ENCODE measurements around the gene SPINK1.

Gene SPINK1

DNA sequence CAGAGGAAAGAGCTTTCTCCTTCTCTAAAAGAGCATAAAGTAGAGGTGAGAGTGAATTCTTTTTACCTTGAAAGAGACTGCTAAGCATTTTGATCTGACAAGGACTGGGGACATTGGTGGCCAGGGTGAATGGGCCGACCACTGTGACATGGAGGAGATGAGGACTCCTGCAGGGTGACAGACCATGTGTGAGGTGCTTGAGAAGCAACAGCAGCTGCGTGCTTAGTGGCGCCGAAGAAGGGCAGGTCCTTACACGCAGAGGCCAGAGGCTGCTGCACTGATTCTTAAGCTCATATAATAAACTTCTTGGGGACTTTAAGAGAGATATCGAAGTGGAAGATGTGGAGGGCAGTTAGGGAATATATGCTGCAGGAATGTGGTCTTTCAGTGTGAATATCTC is 40.3 kb downstream of the SPINK1 start:
- H3K4me3 ChIP-seq (replicated peaks in 1 of 2; ENCODE audit: low read depth in 2 of 2, low read length in 2 of 2): no peak overlapping the region
- no peak for TF ChIP-seq CTCF (IDR thresholded peaks at IDR 0.05; ENCODE audit: low read depth, low read length)
- no peak for DNase-seq (ENCODE audit: low read depth in 2 of 2)

DNA sequence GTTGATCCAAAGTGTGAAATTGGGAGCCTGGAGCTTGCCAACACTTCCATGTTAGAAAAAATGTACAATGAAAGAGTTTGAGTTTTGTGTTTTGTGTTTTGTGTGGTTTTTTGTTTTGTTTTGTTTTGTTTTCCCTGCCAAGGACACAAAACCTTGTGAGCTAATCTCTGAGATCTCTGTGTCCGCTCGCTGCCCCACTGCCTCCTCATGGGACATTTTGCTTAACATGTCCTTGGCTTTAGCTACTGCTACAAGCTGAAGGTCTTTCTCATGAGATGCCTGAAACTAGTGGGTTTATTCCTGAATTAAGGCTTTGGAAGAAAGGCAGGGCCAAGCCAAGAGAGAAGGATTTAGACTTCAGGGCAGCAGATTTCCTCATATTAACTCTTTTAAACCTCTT is 41.7 kb downstream of the SPINK1 start:
- DNase-seq (ENCODE audit: low read depth in 2 of 2): no peak
- TF ChIP-seq CTCF (IDR thresholded peaks at IDR 0.05; ENCODE audit: low read depth, low read length): no peak
- H3K4me3 ChIP-seq (replicated peaks in 1 of 2; ENCODE audit: low read depth in 2 of 2, low read length in 2 of 2): no peak overlapping the region

DNA sequence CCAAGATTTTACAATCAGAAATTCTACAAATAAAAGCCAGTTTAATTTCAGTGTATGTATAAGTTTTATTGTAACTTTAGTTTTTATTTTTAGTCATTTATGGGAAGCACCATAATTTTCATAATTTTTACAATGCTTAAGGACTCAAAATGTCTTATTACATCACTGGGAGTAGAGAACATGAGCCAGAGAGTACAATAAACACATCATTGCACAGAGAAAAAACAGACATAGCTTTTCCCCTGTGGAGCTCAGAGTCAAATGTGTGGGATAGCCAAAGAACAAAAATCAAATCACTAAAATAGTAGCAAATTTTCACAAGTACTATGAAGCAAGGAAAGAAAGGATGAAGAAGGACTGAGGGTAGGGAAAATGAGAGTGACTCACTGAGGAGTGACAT is 43.4 kb downstream of the SPINK1 start:
- no peak for TF ChIP-seq CTCF (IDR thresholded peaks at IDR 0.05; ENCODE audit: low read depth, low read length)
- no peak for DNase-seq (ENCODE audit: low read depth in 2 of 2)
- H3K4me3 ChIP-seq (replicated peaks in 1 of 2; ENCODE audit: low read depth in 2 of 2, low read length in 2 of 2): no peak overlapping the region

DNA sequence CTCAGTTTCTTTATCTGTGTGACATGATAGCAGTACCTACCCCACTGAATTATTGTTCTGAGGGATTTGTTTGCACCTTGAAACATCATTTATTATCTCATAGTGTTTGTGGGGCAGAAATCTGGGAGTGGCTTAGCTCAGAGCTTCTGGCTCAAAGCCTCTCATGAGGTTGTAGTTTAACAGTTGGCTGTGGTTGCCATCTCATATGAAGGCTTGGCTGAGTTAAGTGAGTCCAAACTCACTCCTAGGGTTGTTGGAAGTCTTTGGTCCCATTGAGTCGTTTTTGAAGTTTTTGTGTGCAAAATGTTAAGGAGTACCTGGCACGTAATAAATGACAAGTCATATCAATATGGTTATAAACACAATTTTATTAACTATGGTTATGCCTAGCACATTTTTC is 45.3 kb downstream of the SPINK1 start:
- H3K4me3 ChIP-seq (replicated peaks in 1 of 2; ENCODE audit: low read depth in 2 of 2, low read length in 2 of 2): no peak overlapping the region
- no peak for TF ChIP-seq CTCF (IDR thresholded peaks at IDR 0.05; ENCODE audit: low read depth, low read length)
- no peak for DNase-seq (ENCODE audit: low read depth in 2 of 2)

DNA sequence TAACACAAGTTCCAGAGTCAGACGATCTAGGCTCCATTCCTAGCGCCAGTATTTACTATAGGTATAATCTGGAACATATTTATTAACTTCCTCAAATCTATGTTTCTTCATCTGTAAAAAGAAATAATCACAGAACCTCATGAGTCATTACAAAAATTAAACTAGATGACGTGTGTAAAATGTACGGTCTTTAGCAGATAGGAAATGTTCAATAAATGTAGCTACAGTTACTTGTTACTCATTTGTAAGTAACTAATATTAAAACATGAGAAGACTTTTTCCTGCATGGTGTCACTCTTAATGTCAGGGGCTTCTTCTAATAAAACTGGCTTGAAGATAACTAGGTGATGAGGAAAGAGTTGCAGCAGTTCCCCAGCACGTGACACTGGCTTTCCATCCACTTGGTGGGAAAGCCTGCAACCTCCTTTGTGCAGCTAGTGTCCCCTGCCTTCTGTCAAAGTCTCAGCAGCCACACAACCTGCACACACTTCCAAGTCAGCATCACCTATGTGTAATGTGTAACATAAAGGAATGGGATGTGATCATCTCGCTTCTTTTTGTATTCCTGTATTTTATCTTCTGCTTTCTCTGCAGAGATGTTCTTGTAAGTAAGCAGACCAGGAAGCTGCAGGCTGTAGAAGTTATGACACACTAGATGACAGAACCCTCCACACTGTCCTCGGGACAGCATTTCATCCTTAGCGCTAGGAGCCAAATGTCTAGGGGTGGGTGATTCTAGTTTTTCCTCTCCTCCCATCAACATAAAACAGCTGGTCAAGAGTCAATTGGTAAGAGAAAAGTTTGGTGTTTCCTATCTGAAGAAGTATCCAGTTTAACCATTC is 47.1 kb downstream of the SPINK1 start:
- no peak overlapping the region for H3K4me3 ChIP-seq (replicated peaks in 1 of 2; ENCODE audit: low read depth in 2 of 2, low read length in 2 of 2)
- TF ChIP-seq CTCF (IDR thresholded peaks at IDR 0.05; ENCODE audit: low read depth, low read length): no peak
- DNase-seq (ENCODE audit: low read depth in 2 of 2): no peak

GRCh38 chr5:147782110-147783028 is 49.1 kb downstream of the SPINK1 start, which contains the start of gene JAKMIP2:
Gene JAKMIP2 (minus strand): TSS chr5:147782728. CDS start chr5:147671806, 110,922 bp downstream.
- no peak within 1 kb of the TSS for H3K4me3 ChIP-seq (replicated peaks in 1 of 2; ENCODE audit: low read depth in 2 of 2, low read length in 2 of 2)
- DNase-seq (ENCODE audit: low read depth in 2 of 2): peak; percentile 18 to 64
- no peak for TF ChIP-seq CTCF (IDR thresholded peaks at IDR 0.05; ENCODE audit: low read depth, low read length)
